HepG2 (cell line): Measurements from ENCODE around the gene NRL. TPM values are rescaled to one million over a fixed set of nuclear protein-coding genes. Genes with fewer than 3 reads are reported as not detected.

Experiments used
- BRD4 ChIP-seq: sonication (generic); formaldehyde crosslinking; IDR thresholded peaks from 2 replicates; pipeline ENCODE4 v1.4.0; 2020; ENCODE audit warnings: missing genetic modification reagents
- CCAR2 ChIP-seq: fragments of 200-400 bp; formaldehyde crosslinking; optimal IDR thresholded peaks from 2 replicates; pipeline ENCODE3; 2018; ENCODE audit warnings: low read depth, mild to moderate bottlenecking, low read length, moderate library complexity
- ELF3 ChIP-seq: IDR thresholded peaks from 2 replicates; pipeline ENCODE4 v1.6.1; 2016; ENCODE audit warnings: missing genetic modification reagents, missing compliant biosample characterization
- IKZF1 ChIP-seq: fragments of 450-650 bp; IDR thresholded peaks from 2 replicates; pipeline ENCODE4 v1.7.1; 2016
- TSC22D2 ChIP-seq: sonication (generic); formaldehyde crosslinking; IDR thresholded peaks from 2 replicates; pipeline ENCODE4 v1.5.1; 2020; ENCODE audit warnings: missing genetic modification reagents, mild to moderate bottlenecking, borderline replicate concordance
- ZBTB20 ChIP-seq: sonication (generic); formaldehyde crosslinking; IDR thresholded peaks from 2 replicates; pipeline ENCODE4 v1.8.1; 2023; ENCODE audit warnings: missing genetic modification reagents, low read depth, mild to moderate bottlenecking, borderline replicate concordance
- ZBTB4 ChIP-seq: sonication (generic); formaldehyde crosslinking; IDR thresholded peaks from 2 replicates; pipeline ENCODE4 v1.4.0; 2020; ENCODE audit warnings: missing genetic modification reagents, mild to moderate bottlenecking, borderline replicate concordance
- ZFP36 ChIP-seq: fragments of 150-350 bp; IDR thresholded peaks from 2 replicates; pipeline ENCODE4 v1.6.1; 2018; ENCODE audit warnings: borderline replicate concordance, low read length, low read depth; ENCODE audit not compliant: partially characterized antibody
- ZHX1 ChIP-seq: sonication (generic); formaldehyde crosslinking; IDR thresholded peaks from 2 replicates; pipeline ENCODE4 v1.8.1; 2022; ENCODE audit warnings: low read depth, mild to moderate bottlenecking, missing genetic modification reagents
- ZNF646 ChIP-seq: sonication (generic); formaldehyde crosslinking; IDR thresholded peaks from 2 replicates; pipeline ENCODE4 v1.9.0; 2021; ENCODE audit warnings: mild to moderate bottlenecking, missing genetic modification reagents
- ZNF776 ChIP-seq: sonication (generic); formaldehyde crosslinking; IDR thresholded peaks from 2 replicates; pipeline ENCODE4 v1.4.0; 2020; ENCODE audit warnings: mild to moderate bottlenecking, missing genetic modification reagents
- ZNF878 ChIP-seq: sonication (generic); formaldehyde crosslinking; IDR thresholded peaks from 2 replicates; pipeline ENCODE4 v1.8.1; 2023; ENCODE audit warnings: mild to moderate bottlenecking, missing genetic modification reagents, moderate library complexity
- polyA plus RNA-seq, 8 experiments: library from polyadenylated mRNA; depleted of rRNA in 3 of 8; stranded (reverse) in 7 of 8; unstranded in 1 of 8; fragments of >200 nt; fragmentation: Illumina TruSeq in 4 of 8; extraction: Trizol in 4 of 8; gene quantifications; 2 replicates each; pipeline versions ENCODE4 v1.2.1 to v1.2.3, GENCODE V29; 2011 to 2016; ENCODE audit warnings: low read depth in 4 of 8, missing spikeins in 1 of 8, mixed read lengths in 1 of 8; ENCODE audit not compliant: insufficient read depth in 1 of 8
- total RNA-seq, 5 experiments: library from RNA; depleted of rRNA; stranded (reverse); fragments of >200 nt; fragmentation: Illumina TruSeq; extraction: Trizol; gene quantifications; 2 replicates each; pipeline ENCODE4 v1.2.3, GENCODE V29; 2016; ENCODE audit warnings: low read depth in 1 of 5
- TF ChIP-seq, protein P1 (sequence below): sonication (generic); formaldehyde crosslinking; IDR thresholded peaks from 2 replicates; pipeline ENCODE4 v1.4.0; 2020; ENCODE audit warnings: missing genetic modification reagents

NRL gene
- total and polyA plus RNA-seq, 2 of the 13 experiments (the other 11 are each of a cell fraction or from before 2014, with no cell fraction given), result 2.5 to 4.7 TPM

DNA sequence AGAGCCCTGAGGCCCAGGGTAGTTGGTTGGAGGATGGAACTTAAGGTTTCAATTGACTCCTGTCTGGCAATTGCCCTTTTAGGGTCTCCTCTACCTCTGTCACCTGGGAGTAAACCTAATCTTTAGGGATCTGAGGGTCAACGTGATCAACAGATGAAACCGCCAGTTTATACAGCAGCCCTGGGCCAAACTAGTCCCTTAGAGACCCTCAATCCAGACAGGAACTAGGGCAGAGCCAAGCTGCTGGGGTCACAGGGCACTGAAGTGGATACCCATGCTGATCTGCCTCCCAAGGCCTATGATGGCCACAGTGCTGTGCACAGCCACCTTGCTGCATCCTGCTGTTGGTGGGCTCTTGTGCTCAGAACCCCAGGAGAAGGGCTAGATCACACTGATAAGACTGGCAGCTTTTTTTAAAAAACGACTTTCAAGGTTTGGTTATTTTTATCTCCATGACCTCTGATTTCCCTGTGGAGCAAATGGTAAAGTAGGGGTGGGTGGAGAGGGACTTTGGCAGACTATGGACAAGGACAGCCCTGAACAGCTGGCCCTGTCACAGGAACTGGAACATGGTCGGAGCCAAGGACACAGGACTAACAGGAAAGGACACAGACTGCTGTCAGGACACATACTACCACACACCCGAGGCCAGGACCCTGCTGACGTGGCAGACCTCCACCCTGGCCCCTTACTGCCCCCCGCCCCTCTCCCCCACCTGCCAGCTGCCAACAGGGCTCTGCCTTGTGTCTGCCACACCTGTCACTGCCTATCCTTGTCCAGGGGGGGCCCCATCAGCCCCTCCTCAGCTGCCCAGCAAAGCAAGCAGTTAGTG, 16.2 kb upstream of the NRL start (continued):
- peak; percentile 64; the same call in 1 of the 2 replicates for TF ChIP-seq ZHX1
- no peak for TF ChIP-seq ZNF646
- peak; percentile 62; the same call in 1 of the 2 replicates for TF ChIP-seq ZBTB20
- TF ChIP-seq ELF3 (CRISPR knock-in tag), result peak; percentile 71; the same call in 1 of the 2 replicates
- TF ChIP-seq, protein P1, sequence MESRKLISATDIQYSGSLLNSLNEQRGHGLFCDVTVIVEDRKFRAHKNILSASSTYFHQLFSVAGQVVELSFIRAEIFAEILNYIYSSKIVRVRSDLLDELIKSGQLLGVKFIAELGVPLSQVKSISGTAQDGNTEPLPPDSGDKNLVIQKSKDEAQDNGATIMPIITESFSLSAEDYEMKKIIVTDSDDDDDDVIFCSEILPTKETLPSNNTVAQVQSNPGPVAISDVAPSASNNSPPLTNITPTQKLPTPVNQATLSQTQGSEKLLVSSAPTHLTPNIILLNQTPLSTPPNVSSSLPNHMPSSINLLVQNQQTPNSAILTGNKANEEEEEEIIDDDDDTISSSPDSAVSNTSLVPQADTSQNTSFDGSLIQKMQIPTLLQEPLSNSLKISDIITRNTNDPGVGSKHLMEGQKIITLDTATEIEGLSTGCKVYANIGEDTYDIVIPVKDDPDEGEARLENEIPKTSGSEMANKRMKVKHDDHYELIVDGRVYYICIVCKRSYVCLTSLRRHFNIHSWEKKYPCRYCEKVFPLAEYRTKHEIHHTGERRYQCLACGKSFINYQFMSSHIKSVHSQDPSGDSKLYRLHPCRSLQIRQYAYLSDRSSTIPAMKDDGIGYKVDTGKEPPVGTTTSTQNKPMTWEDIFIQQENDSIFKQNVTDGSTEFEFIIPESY (CRISPR knock-in tag), result no peak
- TF ChIP-seq IKZF1, result no peak
- no peak for TF ChIP-seq BRD4 (CRISPR knock-in tag)
- no peak for TF ChIP-seq ZBTB4 (CRISPR knock-in tag)
- TF ChIP-seq CCAR2, result no peak
- TF ChIP-seq ZFP36, result no peak
- no peak for TF ChIP-seq TSC22D2 (CRISPR knock-in tag)
- TF ChIP-seq ZNF878 (CRISPR knock-in tag), result no peak
- TF ChIP-seq ZNF776, result peak; percentile 66; the same call in 1 of the 2 replicates
